DMS153 (cell line): ENCODE data around the gene REXO1.

ENCODE experiments used
- DNase-seq: peaks from one replicate; lab custom pipeline; 2025; lab: John Stamatoyannopoulos, UW

The REXO1 gene

GRCh38 chr19:1790054-1790792, 58.1 kb downstream of the REXO1 start:
- DNase-seq: no peak

DNA sequence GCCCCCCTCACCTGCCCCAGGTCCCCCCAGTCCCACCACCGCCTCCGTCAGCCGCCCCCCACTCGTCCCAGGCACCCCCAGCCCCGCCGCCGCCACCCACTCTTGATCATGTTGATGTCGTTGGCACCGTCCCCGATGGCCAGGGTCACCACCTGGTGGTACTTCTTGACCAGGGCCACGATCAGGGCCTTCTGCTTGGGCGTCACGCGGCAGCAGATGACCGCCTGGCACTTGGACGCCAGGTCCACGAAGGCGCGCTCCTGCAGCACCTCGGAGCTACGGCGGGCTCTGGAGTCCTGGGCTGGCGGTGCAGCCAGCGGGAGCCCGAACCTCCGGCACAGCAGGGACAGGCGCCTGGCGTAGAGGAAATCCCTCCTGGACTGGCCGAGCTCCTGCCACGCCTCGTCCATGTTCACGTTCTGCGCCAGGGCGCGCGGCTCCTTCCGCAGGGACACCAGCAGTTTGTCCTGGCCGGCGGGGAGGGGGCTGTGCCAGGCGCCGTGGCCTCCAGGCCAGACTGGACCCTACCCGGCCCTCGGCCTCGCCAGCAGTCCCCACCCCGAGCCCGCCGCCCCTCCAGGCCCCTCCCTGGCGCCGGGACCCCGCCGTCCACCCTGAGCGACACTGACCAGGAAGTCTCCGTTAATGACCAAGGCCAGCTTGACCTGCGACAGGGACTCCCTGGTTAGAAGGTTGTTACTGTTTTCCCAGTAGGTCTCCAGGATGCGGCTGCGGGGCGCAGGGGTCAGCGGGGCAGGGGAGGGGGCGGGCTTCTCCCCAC, 58.8 kb downstream of the REXO1 start:
- no peak for DNase-seq

- DNase-seq: no peak
Observed at GRCh38 chr19:1787116-1787515, 61.2 kb downstream of the REXO1 start.

DNA sequence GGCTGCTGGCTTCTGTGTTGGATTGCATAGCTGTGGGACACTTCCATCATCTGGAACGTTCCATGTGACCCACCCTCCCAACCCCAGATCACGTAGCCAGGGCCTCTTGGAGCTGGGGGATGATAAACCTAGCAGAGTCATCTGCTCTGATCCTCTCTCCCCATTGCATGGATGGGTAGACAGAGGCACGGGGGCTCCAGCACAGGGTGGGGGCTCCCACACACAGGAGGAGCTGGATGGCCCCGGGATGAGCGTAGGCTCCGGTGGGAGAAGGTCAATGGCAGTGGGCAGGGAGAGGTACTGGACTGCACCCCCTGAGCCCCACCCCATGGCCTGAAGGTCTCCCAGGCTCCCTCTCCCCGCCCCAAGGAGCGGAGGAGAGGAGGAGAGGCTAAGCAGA, 61.6 kb downstream of the REXO1 start:
- no peak for DNase-seq

DNA sequence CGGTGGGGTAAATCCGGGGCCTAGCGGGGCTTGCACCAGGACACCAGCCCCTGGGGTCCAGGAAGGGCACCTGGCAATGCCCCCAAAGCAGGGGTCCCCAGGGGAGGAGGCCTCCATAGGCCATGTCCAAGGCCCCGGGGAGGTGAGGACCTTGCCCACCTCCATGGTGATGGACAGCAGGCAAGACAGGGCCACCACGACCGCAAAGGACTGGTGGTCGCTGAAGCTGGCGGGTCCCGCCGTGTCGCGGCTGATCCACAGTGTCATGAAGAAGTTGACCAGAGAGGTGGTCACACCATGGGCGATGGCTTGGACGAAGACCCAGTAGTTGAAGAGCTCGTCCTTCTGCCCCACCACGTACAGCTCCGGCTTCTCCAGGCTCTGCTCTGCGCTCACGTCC, 63.0 kb downstream of the REXO1 start:
- no peak for DNase-seq

DNA sequence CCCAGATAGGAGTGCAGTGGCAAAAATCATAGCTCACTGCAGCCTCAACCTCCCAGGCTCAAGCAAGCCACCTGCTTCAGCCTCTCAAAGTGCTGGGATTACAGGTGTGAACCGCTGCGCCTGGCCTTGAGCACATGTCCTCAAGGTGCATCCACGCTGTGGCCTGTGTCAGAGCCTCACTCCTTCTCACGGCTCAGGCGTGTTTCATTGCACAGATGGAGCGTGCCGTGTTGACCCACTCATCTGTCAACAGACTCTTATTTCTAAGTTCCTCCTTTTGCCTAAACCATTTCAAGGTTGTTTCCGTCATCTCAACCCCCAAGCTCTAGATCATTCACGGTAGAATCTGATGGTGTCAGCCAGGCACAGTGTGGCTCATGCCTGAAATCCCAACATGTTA, 64.4 kb downstream of the REXO1 start:
- no peak for DNase-seq

GRCh38 chr19:1783354-1783753, 64.9 kb downstream of the REXO1 start:
- no peak for DNase-seq

- DNase-seq: no peak
Observed at GRCh38 chr19:1782521-1782920, 65.8 kb downstream of the REXO1 start.

DNA sequence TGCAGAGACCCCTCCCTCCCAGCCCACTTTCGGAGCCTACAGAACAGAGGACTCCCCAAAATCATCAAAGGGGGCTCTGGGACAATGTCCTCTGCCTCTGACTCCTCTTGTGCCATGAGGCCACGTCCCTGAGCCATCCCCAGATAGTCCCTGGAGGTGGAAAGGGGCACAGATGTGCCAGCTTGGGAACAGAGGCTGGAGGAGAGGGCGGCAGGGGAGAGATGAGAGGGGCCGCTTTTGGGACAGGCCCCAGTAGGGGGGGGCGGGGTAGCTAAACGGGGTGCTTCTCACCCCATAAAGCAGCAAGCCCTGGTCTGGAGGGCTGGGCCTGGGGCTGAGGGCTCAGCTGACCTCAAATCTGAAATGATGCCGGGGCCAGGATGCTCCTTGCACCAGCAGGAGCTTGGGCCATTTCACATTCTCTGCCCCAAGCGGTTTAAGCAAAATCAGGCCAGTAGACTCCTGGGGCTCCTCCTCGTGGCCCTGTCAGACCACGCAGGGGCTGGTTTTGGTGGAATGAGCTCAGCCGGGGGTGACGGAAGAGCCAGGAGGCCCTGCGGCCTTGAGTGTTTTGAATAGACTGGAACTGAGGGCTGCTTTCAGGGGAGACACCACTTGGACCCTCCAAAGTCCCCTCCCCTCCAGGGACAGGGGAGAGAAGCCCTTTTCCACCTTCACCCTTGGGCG, 67.9 kb downstream of the REXO1 start:
- DNase-seq: no peak

DNA sequence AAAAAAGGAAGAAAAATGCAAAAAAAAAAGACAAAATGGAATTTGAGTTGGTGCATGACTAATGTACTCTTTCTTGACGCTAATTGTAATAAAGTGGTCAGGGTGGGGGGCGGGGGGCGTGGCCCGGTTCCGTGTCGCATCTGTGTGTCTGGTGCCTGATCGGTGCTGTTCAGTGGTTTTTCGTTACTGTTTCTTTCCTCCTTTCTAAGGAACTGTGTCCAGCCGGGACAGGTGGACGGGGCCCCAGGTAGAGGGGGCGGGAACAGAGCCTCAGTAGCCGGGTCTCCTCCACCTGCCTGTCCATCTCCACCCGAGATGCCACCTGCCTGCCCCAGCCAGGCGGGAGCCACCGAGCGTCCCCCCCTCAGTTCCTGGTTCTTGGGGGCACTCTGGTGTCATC, 68.7 kb downstream of the REXO1 start:
- DNase-seq: no peak

- no peak for DNase-seq
Observed at GRCh38 chr19:1777149-1777548, 71.1 kb downstream of the REXO1 start.

DNA sequence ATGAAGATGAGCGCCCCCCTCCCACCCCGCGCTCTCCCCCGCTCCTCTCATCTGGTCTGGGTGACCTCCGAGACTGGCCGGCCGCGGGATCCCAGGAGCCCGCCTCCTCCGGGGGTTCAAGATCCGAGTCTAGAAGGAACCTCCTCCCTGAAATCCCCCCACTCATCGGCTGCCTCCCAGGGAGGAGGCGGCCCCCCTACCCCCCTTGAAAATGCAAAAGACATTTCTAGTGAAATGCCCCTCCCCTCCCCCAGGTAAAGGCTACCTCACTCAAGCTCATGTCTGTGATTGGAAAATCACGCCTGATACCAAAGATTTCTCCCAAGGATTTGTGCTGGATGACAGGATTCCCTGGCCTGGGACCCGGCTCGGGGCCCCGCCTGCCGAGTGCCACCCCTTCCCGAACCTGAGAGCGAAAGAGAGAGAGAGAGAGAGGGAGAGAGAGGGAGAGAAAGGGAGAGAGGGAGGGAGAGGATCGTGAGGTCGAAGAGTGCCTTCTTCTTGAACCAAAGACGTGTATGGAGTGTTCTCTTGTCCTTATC, 71.6 kb downstream of the REXO1 start:
- DNase-seq: no peak

DNA sequence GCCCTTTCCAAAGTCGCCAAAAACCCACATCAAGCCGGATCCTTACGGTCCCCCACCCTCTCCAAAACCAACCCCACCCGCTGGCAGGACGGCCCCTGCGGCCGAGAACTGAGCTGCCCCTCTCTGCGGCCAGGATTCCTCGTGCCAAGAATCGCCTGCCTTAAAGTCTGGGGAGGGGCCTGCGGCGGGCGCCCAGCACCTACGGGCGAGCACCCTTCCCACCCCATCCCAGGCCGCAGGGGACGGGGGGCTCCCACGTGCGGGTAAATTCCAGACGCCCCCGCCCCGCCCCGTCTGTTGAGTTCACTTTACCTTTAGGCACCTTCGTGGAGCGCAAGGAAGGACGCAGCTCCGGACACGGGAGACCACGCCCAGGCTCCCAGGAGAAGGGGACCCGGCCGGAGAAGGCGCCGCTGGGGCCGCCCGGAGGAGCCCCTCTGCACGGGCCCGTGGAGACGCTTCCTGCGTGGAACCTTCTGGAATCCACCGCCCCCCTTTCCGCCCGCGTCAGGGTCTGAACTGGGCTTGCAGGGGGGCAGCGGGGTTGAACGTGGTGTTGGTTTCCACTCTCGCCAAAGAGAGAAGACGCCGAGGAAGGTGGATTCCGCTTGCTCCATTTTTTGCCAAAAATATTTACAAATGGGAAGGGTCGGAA, 72.2 kb downstream of the REXO1 start:
- no peak for DNase-seq

- DNase-seq: no peak
Observed at GRCh38 chr19:1774989-1775772, 73.1 kb downstream of the REXO1 start.

DNA sequence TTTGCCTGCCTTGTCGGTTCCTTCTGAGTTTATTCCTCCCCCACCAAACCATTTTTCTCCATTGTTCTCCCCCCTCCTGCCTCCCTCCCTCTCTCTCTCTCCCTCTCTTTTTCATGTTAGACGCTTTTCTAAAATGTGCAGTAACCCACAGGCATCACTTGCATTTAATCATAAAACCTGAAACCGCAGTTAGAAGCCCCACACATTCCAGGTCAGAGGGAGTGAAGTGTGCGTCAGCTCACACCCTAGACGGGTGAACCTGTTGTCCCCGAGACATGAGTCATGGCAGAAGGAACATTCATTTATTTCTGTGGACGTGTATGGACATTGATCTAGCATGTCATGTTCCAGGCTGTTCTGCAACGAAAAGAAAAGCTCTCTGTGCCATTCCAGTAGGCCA, 75.1 kb downstream of the REXO1 start:
- no peak for DNase-seq

DNA sequence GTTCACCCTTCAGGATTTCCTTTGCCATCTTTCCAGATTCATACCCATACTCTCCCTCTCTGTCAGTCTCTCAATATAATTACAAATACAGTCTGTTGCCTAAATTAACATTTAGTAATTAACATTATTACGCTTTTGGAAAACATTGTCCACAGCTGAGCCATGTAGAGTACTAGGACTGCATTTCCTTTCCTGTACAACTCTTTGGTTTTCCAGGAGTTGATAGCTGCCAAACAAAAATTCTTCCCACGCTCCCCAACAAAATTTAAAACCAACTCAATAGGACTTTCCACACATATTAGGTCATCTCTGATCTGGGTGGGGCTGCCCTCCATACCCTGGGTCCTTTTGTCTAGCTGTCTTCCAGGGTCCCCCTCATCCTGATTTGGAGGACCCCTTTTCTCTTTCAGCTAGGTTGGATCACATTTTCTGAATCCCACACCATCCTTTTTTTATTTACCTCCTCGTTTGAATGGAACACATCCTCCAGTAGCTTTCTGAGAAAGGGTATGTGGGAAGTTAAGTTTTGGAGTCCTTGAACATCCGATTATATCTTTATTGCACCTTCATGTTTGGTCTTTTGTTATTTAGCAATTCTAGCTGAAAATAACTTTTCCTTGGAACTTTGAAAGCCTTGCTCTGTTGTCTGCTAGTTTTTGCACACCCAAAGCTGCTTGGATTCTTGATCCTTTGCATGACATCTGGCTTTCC, 77.3 kb downstream of the REXO1 start:
- no peak for DNase-seq

DNA sequence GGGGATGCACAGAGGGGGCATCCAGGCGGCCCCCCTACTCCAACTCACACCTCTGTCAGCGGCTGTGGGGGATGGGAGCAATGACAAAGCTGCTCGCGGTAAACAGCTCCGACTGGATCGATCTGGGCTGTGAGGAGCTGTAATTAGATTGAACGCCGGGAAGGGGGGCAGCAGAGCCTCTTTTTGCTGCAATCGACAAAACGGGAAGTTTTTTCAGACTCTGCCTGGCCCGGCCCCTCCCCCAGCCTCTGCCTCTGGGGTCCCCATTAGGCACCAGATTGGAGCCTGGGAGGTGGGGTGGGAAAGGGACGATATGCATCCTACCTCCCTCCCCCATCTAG, 78.7 kb downstream of the REXO1 start:
- no peak for DNase-seq

DNA sequence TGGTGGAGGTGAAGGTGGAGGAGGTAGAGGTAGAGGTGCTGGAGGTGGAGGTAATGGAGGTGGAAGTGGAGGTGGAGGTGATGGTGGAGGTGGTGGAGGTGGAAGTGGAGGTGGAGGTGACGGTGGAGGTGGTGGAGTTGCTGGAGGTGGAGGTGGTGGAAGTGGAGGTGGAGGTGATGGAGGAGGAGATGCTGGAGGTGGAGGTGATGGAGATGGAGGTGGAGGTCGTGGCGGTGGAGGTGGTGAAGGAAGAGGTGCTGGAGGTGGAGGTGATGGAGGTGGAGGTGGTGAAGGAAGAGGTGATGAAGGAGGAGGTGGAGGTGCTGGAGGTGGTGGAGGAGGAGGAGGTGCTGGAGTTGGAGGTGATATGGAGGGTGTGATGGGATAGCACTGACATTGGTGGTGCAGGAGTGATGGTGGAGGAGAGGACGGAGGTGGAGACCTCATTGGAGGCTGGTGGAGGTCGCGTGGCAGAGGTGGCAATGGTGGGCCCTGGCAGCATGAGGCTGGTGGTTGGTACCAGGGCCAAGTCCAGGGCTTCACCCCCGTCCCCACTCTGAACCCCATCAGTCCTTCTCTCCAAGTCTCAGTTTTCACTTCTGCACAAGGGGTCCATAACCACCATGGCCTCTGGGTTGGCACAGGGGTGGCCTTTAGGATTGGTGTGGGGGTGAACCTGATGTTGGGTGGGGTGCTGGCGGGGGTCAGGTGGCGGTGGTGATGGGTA, 79.2 kb downstream of the REXO1 start:
- DNase-seq: no peak

GRCh38 chr19:1768248-1768647, 80.0 kb downstream of the REXO1 start:
- no peak for DNase-seq

DNA sequence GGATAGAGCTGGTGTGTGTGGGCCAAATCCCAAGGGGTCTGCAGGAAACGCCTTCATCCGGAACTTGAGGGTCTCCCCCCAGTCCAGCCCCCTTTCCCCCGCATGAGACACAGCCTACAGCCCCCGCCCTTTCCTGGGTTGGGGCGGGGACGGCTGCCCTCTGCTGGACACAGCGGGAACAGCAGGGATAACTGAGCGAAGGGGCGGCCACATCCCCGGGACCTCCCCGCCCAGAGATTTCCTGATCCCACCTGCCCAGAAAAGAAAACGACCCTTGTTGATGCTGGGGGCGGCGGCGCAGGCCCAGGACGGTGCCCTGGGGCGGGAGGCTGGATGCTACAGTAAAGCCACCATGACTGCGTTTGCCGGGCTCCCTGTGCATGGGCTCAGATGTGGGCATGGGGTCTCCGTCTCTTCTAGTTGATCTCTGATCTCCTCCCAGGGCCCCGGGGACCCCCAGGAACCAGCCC, 80.8 kb downstream of the REXO1 start:
- DNase-seq: no peak
